GM18517 (cell line): ENCODE data around the gene CIZ1.

ENCODE experiments used
- ATAC-seq: cut with Tn5 transposase; IDR thresholded peaks from one replicate; pipeline ENCODE4 v1.9.1; 2021; ENCODE audit warnings: mild to moderate bottlenecking, moderate library complexity; ENCODE audit not compliant: unreplicated experiment

The CIZ1 gene

GRCh38 chr9:128213746-128214497 is 22.6 kb upstream of the CIZ1 start:
- ATAC-seq: no peak

- ATAC-seq: no peak
These were observed 20.6 kb upstream of the CIZ1 start for GRCh38 chr9:128211981-128212281.

GRCh38 chr9:128211186-128211980 is 20.0 kb upstream of the CIZ1 start:
- no peak for ATAC-seq

GRCh38 chr9:128208946-128209669 is 17.7 kb upstream of the CIZ1 start:
- ATAC-seq: no peak

- ATAC-seq: no peak
These were observed 17.0 kb upstream of the CIZ1 start for GRCh38 chr9:128208386-128208785.

- ATAC-seq: no peak
These were observed 15.8 kb upstream of the CIZ1 start for GRCh38 chr9:128206916-128207910.

GRCh38 chr9:128206484-128206883 is 15.1 kb upstream of the CIZ1 start:
- no peak for ATAC-seq

- no peak for ATAC-seq
These were observed 14.0 kb upstream of the CIZ1 start for GRCh38 chr9:128205296-128205944.

GRCh38 chr9:128204858-128205257 is 13.5 kb upstream of the CIZ1 start:
- ATAC-seq: no peak

GRCh38 chr9:128203707-128204551 is 12.6 kb upstream of the CIZ1 start:
- no peak for ATAC-seq

- ATAC-seq: peak; percentile 57
These were observed 11.8 kb upstream of the CIZ1 start, which contains the start of gene DNM1 for GRCh38 chr9:128203024-128203706. DNM1 (plus strand) TSS chr9:128203379; CDS start chr9:128203471, 92 bp downstream.

GRCh38 chr9:128202648-128203023 is 11.3 kb upstream of the CIZ1 start:
- no peak for ATAC-seq

- ATAC-seq: no peak
These were observed 10.3 kb upstream of the CIZ1 start for GRCh38 chr9:128201441-128202369.

- no peak for ATAC-seq
These were observed 2.2 kb upstream of the CIZ1 start for GRCh38 chr9:128193469-128194096.

GRCh38 chr9:128192601-128193371 is 1.4 kb upstream of the CIZ1 start:
- ATAC-seq: no peak
